ENCODE results near the gene CNGA4.
"Not testable (repeated sequence)": the region's sequence is repeated elsewhere in the genome, so short reads cannot be mapped to it uniquely, and the experiment has no call there.

Gene CNGA4

DNA sequence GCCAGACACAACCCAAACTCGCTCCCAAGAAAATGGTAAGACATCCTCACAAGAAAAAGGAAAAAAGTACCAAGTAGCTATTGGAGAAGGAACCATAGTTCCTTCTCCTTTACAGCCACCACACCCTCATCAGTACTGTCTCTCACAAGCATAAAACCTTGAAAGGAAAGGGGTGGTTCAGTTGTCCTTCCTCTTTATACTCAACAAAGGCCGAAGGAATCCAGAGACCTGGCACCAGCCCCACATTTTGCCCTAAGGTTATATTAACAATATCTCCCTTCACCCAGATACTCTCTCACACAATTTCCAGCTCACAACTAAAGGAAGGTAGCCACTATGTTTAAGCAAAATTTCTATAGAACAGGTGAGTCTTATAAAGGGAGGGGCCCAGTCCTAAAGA, 13.0 kb upstream of the CNGA4 start:
- DNase-seq: no peak

DNA sequence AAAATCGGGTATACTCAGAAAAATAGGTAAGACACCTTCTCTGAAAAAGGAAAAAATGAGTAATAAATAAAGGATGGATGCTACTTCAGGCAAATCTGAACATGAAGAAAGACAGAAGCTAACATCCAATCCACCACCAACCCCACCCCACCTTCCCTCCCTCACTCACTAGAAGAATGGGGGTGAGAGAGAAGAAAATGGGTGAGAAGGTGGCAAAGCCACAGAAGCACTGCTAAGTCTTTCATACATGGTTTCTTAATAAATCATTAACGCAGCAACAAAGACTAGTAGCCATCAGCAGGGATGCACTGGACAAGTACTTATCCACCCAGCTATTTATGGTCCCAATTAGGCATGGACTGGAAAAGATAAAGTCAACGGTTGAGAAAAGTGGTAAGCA, 10.4 kb upstream of the CNGA4 start:
- DNase-seq: no peak

DNA sequence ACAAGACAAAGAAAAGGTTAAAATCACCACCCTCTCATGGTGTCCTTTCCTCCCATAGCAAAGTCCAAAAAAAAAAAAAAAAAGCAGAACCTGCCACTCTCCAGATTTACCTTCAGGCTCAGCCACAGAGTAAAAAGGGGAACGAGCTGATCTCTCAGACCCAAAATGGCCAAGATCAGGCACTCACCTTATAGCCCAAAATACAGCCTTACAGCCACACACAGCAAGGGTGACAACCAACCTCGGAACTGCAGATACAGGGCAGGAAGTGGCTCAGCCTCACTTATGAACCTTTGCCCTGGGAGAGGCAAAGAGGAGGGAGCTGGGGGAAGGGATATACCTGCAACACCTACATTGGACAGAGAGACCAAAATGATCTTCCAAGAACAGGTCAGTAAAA, 9.0 kb upstream of the CNGA4 start:
- DNase-seq: no peak

DNA sequence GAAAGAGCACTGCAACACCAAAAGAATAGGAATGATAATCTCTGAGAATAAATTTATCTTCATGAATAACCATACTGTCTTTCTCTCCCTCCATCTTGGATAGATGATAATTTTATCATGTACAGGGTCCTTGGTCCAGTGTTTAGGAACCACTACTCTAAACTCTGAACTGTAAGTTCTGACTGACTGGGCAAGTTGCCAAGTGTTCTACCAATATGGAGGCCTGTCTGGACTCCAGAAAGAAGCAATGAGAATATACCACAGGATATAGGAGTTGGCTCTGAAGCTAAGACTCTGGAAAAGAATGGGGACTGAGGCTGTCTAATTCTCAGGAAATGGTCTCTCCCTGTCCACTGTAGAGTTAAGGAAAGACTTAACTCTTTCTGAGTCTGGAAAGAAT, 6.0 kb upstream of the CNGA4 start:
- DNase-seq: no peak

DNA sequence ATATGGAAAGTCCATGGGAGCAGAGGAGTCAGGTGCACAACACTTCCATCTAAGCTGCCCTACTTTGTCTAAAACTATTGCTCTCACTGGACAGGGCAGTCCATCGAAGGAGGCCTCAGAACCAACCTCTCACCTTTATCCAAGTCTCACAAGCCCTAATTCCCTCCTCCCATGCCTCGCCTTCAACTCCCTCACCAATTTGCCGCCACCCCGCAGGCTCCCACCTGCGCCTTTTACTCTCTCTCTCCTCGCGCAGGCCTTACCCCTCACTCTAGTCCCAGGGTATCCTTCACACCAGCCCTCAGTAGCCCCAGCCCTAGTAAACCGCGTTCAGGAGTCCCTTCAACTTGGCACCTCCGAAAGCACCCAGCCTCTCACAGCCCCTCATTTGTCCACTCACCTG, 4.9 kb upstream of the CNGA4 start:
- DNase-seq: no peak

DNA sequence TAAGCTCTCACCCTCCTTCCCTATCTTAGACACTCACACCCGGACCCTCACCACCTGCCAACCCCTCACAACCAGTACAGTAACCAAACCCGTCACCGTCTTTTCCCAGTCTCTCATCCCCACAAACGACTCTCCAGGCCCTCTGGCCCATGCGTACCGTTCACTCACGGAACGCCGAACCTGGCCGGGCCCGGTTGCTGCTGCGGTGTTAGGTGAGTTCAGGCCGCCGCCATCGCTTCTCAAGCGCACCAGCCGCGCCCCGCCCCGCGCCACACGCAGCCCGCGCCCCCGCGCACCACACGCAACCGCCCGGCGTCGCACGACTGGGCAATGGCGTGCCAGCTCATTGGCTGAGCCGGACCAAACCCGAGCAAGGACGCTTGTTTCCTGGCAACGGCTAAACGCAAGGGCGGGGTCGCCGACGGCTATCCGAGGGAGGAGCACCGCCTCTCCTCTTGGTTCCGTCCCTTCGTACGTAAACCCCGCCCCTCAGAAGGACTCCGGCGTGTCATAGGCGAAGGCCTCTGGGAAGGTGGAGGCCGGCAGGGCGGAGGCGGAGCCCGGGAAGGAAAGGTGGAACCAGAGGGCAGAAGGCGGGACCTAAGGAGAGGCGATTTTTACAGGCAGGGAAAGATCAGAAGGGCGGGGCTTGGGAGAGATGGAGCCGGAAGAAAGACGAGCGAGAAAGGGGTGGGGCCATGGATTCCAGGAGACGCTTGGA, 4.3 kb upstream of the CNGA4 start, which contains the start of gene FHIP1B:
FHIP1B (minus strand) TSS at position 250 of the 721 bp plus-strand sequence. CDS start 10,120 bp downstream, outside the sequence.
- DNase-seq: peak; percentile 99

DNA sequence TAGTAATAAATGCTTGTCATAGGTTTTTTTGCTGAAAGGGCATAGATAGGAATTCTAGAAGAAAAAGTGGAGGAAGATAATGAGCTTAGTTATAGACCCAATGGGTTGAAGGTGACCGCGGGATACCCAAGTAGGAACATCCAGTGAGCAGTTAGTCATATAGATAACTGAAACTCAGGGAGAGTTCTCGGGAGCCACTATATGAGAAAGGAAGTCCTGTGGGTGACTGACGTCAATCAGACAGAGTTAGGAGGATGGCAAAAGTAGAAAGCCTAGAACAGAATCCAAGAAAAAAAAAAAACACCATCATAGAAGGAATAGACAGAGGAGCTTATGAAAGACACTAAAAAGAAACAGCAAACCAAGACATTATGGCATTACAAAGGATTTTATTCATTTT, 1.6 kb upstream of the CNGA4 start:
- DNase-seq: no peak

DNA sequence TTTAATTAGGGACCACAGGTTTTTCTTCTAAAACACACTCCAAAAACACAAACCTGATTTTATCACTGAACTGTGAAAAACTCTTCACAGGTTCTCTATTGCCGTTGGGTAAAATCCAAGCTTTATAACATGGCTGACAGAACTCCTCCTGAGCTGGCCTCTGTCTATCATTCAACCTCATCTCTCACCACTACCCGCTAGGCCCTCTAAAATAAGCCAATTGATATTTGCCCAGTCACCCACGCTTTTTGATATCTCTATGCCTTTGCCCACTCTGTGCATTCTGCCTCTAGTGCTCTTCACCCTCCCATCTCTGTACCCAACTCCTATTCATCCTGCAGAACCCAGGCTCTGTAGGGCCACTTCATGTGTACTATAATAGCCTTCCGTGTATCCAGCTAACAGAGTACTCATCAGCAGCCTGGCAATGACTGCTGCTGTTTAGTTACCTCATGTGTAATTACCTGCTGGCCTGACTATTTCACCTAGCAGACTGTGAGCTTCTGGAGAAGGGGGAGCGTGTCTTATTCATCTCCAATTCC, 1.1 kb upstream of the CNGA4 start:
- DNase-seq: no peak

DNA sequence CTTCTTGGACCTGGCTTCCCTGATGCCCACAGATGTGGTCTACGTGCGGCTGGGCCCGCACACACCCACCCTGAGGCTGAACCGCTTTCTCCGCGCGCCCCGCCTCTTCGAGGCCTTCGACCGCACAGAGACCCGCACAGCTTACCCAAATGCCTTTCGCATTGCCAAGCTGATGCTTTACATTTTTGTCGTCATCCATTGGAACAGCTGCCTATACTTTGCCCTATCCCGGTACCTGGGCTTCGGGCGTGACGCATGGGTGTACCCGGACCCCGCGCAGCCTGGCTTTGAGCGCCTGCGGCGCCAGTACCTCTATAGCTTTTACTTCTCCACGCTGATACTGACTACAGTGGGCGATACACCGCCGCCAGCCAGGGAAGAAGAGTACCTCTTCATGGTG, 1.2 kb downstream of the CNGA4 start:
- no peak for DNase-seq

DNA sequence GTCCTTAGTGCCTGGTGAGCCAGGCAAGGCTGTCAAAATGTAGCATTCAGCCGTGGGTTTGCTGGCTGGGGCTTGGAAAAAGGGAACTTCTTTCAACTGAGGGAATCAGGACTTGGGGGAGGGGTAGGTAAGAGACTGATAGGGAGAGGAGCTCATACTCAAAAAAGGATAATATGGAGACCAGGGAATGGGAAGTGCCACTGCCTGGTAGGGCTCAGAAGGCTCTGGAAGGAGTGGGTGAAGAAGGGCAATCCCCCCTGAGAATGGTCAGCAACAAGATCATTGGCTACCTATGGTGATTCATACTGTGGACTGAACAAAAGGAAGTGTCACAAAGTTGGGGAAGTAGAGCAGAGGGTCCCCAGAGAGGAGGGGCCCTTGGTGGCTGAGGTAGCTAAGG, 1.9 kb downstream of the CNGA4 start:
- DNase-seq: no peak

DNA sequence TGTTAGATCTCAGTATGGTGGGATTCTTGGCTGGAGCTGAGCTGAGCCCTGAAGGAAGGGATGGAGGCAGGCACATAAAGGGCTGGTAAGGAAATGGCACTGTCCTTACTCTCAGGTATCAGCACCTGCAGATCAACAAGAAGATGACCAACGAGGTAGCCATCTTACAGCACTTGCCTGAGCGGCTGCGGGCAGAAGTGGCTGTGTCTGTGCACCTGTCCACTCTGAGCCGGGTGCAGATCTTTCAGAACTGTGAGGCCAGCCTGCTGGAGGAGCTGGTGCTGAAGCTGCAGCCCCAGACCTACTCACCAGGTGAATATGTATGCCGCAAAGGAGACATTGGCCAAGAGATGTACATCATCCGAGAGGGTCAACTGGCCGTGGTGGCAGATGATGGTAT, 2.4 kb downstream of the CNGA4 start:
- no peak for DNase-seq

DNA sequence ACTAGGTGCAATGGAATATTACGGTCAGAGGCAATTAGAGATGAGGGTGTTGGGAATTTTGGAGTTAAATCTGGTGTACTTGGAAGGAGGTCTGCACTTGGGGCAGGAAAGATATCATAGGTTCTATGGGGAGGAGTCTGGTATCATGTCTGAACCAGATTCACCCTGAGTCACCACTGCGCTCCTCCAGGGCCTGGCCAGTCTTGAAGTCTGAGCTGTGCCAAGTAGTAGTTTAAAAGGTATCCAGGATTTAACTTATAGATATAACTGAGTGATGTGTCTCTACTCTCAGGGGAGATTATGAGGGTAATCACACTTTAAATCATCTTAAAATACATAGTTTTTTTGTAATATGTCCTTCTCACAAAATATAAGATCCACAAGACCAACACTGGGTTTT, 6.6 kb downstream of the CNGA4 start:
- no peak for DNase-seq

DNA sequence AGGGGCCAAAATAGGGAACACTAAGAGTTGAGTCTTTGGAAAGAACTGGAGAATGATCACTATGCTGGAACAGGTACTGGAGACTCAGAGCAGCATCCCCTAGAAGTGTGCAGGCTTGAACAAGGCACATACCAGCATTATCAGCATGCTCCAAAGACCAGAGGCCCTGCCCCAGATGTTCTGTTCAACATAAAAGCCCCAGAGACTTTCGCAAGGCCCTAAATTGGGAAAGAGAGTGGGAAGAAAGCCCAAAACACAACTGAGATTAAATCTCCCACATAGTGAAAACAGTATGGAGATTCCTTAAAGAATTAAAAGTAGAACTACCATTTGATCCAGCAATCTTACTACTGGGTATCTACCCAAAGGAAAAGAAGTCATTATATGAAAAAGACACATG, 9.4 kb downstream of the CNGA4 start:
- no peak for DNase-seq

DNA sequence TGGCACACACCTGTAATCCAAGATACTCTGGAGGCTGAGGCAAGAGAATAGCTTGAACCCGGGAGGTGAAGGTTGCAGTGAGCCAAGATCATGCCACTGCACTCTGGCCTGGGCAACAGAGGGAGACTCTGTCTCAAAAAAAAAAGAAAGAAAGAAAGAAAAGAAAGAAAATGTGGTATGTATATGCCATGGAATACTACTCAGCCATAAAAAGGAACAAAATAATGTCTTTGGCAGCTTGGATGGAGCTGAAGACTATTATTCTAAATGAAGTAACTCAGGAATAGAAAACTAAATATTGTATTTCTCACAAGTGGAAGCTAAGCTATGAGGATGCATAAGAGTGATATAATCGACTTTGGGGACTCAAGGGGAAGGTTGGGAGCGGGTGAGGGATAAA, 10.0 kb downstream of the CNGA4 start:
- DNase-seq: not testable (repeated sequence)

DNA sequence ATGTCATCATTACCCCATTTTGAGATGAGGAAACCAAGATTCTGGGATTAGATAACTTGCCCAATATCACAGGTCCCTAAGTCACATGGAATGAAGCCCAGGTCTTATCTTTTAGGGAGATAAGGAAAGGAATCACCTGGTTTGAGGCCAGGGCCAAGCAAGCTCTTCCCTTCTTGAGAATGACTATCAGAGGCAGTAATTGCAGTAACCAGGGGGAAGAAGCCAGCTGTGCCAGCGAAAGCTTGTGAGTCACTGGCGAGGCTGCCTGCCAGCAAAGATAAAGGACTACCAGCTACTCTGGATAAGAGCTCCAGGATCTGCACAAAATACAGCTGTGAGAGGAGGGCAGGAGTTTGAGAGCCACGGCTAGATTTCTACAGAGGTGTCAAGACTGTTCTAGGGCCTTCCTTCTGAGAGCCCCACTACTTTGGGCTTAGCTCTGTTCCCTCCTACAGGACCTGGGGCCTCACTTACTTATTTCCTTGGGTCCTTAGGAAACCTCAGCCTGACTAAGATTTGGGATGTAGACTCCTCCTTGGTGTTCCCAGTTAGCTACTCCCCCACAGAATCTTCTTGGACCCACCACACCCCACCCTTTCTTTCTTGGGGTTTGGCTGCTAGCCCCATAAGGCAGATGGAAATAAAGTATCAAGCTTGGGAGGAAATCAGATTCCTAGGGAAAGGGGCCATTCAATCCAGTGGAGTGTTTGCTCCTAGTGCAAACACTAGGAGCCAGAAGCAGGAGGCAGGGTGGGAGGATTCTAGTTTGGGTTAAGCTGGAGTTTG, 11.1 kb downstream of the CNGA4 start:
- no peak for DNase-seq

DNA sequence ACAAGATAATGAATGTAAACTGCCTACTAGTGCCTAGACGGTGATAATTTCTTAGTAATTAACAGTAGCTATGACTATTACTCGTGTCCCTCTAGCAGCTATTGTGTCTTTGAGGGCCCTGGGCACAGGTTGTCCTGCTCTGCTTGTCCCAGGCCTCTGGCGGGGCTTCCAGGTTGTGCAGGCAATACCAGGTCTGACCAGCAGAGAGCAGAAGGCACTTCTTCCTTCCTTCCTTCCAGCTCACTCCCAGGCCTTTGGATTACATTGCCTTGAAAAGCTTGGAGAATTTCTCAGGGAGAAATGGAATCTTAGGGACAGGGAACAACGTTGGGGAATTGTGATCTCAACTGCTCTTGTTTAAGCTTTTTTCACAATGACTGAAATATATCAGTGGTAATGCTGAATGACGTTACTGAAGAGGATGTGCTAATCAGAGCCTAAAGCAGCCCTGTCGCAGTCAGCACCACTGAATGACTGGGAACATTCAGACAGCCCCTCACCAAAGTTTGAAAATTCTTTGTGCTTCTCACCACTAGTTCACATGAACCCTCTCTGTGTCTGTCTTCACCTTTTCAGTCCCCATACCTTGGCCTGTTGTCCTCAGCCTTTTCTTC, 12.3 kb downstream of the CNGA4 start:
- peak; percentile 34 for DNase-seq

DNA sequence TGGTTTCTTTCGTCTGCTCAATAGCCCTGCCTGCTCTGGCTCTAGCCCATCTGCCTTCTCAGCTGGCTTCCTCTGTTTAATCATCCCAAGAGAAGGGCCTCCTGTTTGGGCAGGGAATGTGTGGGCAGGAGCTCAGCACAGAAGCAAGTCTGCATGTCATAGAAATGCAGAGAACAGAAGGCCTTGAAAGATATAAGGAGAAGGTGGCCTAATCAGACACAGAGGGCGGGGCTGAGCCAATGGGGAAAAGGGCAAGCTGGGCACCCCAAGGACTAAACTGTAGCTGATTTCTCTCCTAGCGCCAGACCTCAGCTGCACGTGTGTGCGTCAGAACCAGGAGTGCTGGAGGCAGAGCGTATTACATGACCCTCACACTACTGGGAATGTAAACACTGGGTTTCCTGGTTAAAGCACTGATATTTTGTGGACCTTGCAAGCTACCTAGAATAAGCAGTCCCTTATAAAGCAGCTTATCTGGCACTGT, 13.1 kb downstream of the CNGA4 start:
- DNase-seq: no peak

DNA sequence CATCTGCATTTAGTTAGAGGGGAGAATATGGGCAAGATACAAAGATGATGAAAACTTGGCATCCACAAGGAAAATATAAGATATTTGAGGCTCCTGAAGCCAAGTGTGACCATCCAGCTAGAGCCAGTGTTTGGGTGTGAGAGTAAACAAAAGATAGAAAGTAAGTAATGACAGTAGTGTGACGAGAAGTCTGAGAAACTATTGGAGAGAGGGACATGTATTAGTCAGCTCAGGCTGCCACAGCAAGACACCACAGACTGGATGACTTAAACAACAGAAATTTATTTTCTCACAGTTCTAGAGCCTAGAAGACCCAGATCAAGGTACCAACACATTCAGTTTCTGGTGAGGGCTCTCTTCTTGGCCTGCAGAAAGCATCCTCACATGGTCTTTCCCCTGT, 14.3 kb downstream of the CNGA4 start:
- DNase-seq: no peak

DNA sequence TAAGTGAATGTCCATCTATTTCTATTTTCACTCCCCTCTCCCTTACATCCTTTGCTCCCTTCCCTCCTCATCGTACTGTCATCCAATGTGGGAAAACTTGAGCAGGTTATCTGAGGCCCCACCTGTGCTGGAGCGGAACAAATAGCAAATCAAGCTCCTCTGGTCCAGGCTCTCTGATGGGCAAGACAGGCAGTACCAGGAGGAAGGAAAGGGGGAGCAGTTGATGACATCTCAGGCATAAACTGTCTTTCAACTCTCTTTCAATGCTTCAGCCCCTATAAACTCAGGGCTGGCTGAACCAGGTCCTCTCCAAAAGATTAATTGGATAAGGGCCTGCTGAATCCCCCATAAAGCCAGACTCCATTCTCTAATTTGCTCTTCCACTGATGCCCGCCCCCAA, 19.3 kb downstream of the CNGA4 start:
- DNase-seq: no peak

DNA sequence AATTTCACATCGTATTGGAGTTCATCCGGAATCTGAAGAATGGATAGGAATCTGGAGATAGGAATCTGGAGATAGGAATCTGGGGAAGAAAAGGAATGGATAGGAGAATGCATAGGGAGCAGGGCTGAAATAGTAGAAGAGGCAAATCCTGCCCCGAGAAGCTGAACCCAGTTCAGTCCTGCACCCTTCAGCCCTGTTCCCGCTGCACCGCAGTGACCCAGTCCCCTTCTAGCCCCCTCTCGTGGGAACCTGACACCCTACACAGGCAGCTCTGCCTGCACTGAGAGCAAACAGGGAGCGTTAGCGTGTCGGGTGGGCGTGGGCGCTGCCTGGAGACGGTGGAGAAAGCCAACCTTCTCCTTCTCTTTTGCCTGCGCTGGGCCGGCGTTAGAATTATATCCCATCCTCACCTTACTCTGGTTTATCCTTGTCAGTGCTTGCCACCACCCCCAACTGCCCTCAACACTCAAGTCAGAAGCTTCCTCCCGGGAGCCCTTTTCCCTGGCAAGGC, 19.7 kb downstream of the CNGA4 start:
- DNase-seq: no peak

DNA sequence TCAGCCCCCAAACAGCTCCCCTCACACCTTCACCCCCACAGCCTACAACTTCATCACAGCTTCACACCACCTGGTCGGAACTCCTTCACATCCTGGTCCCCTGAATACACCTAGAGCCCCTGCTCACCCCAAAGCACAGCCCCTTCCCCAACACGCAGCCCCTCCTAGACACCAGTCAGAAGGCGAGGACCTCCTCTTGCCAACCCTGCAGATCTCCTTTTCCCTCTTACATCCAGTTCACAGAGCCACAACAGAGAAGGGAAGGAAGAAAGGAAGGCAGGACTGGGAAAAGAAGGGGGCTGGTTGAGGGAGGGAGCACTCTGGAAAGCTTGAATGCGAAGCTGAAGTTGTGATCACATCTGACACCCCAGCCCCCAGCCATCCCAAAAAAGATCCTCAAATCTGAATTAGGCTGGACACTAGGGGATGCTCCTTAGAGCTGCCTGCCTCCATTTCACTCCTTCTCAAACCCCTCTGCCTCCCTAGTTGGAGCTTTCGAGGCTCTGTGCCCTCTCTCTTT, 21.4 kb downstream of the CNGA4 start:
- DNase-seq: no peak

DNA sequence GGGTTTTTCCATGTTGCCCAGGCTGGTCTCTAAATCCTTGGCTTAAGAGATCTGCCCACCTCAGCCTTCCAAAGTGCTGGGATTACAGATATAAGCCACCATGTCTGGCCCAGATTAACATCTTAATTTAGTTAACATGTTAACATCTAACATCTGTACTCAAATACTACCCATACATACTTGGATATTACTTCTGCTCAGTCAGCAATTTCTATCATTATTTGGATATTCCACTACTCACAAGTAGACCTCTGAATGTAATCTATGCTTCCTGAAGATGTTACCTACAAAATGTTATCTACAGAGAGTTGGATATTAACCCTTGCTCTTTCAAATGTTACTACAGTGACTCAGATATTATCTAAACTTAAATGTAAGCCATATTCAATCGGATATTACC, 24.8 kb downstream of the CNGA4 start:
- DNase-seq: no peak

DNA sequence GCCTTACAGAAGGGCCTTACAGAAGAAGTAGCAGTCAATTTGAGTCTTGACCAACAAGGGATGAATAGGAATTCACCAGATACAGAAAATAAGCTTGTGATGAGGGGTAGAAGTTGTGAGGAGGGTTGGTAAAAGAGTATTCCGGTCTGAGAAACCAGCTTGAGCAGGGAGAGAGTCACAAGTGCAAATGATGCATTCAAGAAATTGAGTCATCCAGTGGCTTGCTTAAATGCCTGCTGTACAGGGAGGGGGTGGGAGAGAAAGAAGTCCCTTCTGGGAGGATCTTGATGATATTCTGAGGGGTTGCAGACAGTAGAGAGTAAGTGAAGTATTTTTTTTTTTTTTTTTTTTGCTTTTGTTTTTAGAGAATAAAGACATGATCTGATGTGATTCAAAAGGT, 29.9 kb downstream of the CNGA4 start:
- DNase-seq: no peak

All from effector CD4-positive, alpha-beta T cell (primary cell).